Tibial nerve (tissue), 4 donors: ENCODE data around the gene DNAL4.

ENCODE experiments used
- CTCF ChIP-seq, 5 experiments: fragments of 200-600 bp in 3 of 5; fragments of 450-650 bp in 2 of 5; sonication (generic) in 3 of 5; IDR thresholded peaks; one replicate each; pipeline ENCODE4 v1.5.1; 2016 to 2019; ENCODE audit warnings: antibody characterized with exemption in 5 of 5, mild to moderate bottlenecking in 3 of 5, moderate library complexity in 2 of 5
- EP300 ChIP-seq, 2 donors: sonication (generic); formaldehyde crosslinking; IDR thresholded peaks; one replicate each; pipeline ENCODE4 v1.6.1; 2017; ENCODE audit warnings: antibody characterized with exemption in 2 of 2, mild to moderate bottlenecking in 1 of 2
- POLR2A ChIP-seq, 2 donors: fragments of 450-650 bp; IDR thresholded peaks; one replicate each; pipeline ENCODE4 v1.6.1; 2017; ENCODE audit warnings: antibody characterized with exemption in 2 of 2, mild to moderate bottlenecking in 2 of 2, moderate library complexity in 2 of 2

GRCh38 chr22:38786631-38787030 is 7.3 kb downstream of the DNAL4 start:
- TF ChIP-seq CTCF (IDR thresholded peaks at IDR 0.05) (no peak), EP300 (IDR thresholded peaks at IDR 0.05) (no peak), POLR2A (IDR thresholded peaks at IDR 0.05) (no peak)
